PC-9 (cell line): ENCODE measurements around the gene PPP2R2C. TPM values are rescaled to one million over a fixed set of nuclear protein-coding genes. Genes with fewer than 3 reads are reported as not detected.

ENCODE experiments used
- BruUV-seq: library from RNA; stranded (reverse); fragments of 400-500 nt; replicated peaks from 2 replicates; lab custom pipeline; 2021; lab: Mats Ljungman, UMichigan
- CTCF ChIA-PET: fragments of 300-600 bp; sonication (Branson Sonifier 250); formaldehyde crosslinking; loops from one replicate; lab custom pipeline; 2022; ENCODE audit warnings: antibody characterized with exemption; lab: Charles Lee
- POLR2A ChIA-PET: fragments of 300-600 bp; sonication (Branson Sonifier 250); formaldehyde crosslinking; loops from one replicate; lab custom pipeline; 2022; ENCODE audit warnings: antibody characterized with exemption; ENCODE audit not compliant: unreplicated experiment; lab: Charles Lee
- DNase-seq, 2 experiments: peaks; one replicate each; pipeline versions ENCODE4 v3.0.0 to v3.0.0-alpha.2; 2015 to 2022; ENCODE audit warnings: mixed read lengths in 1 of 2
- H2AFZ ChIP-seq: fragments of 200-600 bp; sonication (generic); 2 replicates; pipeline ENCODE4 v1.8.1; 2017; ENCODE audit warnings: antibody characterized with exemption
- H3F3A ChIP-seq: fragments of 200-600 bp; sonication (generic); 2 replicates; pipeline ENCODE4 v1.8.1; 2017; ENCODE audit warnings: antibody characterized with exemption, mild to moderate bottlenecking, low read depth; ENCODE audit not compliant: insufficient read depth
- H3K27ac ChIP-seq: fragments of 200-600 bp; sonication (generic); 2 replicates; pipeline ENCODE4 v1.6.1; 2016; ENCODE audit warnings: mixed run types
- H3K27me3 ChIP-seq: fragments of 200-600 bp; sonication (generic); 2 replicates; pipeline ENCODE4 v1.6.1; 2016; ENCODE audit warnings: low read depth, mixed run types; ENCODE audit not compliant: insufficient read depth
- H3K36me3 ChIP-seq: fragments of 200-600 bp; sonication (generic); 2 replicates; pipeline ENCODE4 v1.6.1; 2016; ENCODE audit warnings: low read depth, mixed run types
- H3K4me1 ChIP-seq: fragments of 200-600 bp; sonication (generic); replicated peaks from 2 replicates; pipeline ENCODE4 v1.6.1; 2016; ENCODE audit warnings: mixed run types; ENCODE audit not compliant: insufficient read depth
- H3K4me2 ChIP-seq: fragments of 200-600 bp; sonication (generic); 2 replicates; pipeline ENCODE4 v1.6.1; 2017; ENCODE audit warnings: mixed run types
- H3K4me3 ChIP-seq: fragments of 200-600 bp; sonication (generic); 2 replicates; pipeline ENCODE4 v1.6.1; 2016; ENCODE audit warnings: mixed run types
- H3K79me2 ChIP-seq: fragments of 200-600 bp; sonication (generic); 2 replicates; pipeline ENCODE4 v1.6.1; 2017; ENCODE audit warnings: low read depth, mixed run types
- H3K9me2 ChIP-seq: fragments of 200-600 bp; sonication (generic); 2 replicates; pipeline ENCODE4 v1.8.1; 2017; ENCODE audit warnings: mild to moderate bottlenecking; ENCODE audit not compliant: insufficient read depth
- H3K9me3 ChIP-seq: fragments of 200-600 bp; sonication (generic); 2 replicates; pipeline ENCODE4 v1.8.1; 2016; ENCODE audit warnings: low read depth; ENCODE audit not compliant: insufficient read depth
- H4K20me1 ChIP-seq: fragments of 200-600 bp; sonication (generic); 2 replicates; pipeline ENCODE4 v1.8.1; 2017; ENCODE audit not compliant: insufficient read depth
- EZH2 ChIP-seq: fragments of 200-600 bp; sonication (generic); IDR thresholded peaks from 2 replicates; pipeline ENCODE4 v1.8.0; 2017; ENCODE audit warnings: antibody characterized with exemption, low read depth
- intact Hi-C: fragments of 100-400 bp; cut with micrococcal nuclease; formaldehyde crosslinking; loops from one replicate; pipeline ENCODE4 v1.10.0; 2022; ENCODE audit not compliant: unreplicated experiment
- total RNA-seq: library from RNA; stranded (reverse); gene quantifications from 2 replicates; pipeline ENCODE4 v1.2.3, GENCODE V29; 2021
- TF ChIP-seq, protein P1 (sequence below): fragments of 200-600 bp; sonication (generic); conservative IDR thresholded peaks from 2 replicates; pipeline ENCODE4 v1.6.1; 2017; ENCODE audit warnings: mixed run types, antibody characterized with exemption, mild to moderate bottlenecking, moderate library complexity

Gene PPP2R2C
- total RNA-seq, 1 experiment from 2014 or later = 40.9 TPM

DNA sequence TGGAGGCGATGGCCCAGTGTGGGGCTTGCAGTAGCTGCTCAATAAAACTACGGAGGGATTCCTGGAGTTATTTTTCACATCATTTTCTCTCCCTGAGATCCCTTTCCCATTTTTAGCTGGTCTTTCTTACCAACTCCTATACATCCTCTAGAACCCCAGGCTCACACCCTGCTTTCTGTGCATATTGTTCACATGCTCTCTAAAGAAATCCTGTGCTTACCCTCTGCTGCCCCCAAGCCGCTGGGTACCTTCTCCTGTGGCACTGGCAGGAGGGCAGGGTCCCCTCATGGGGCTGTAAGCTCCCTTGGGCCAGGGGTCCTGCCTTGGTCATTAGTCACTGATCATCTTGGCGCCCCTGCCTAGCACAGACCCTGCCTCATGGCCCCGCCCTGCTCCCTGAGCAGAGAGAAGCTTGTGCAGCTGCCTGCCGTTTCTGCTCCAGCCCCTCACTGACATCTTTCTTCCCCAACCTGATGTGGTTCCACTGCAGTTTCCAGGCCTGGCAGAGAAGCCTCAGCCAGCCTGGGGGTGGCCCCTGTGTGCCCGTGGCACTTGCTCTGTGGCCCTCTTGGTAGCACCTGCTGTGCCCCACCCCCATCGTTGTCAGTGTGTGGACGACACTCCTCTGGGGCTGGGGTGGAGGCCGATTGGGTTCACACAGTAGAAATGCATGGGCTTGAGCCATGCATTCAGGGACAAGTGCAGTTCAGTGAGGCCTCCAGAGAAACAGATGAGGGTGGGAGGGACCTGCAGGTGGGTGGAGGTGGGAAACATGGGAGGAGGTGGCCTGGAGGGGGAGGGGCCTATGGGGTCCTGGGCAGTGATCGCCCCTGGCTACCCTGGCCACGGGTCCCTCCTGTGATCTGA lies 133.2 kb downstream of the PPP2R2C start:
- Histone ChIP-seq H3K27ac (no peak overlapping the region), H2AFZ (no peak overlapping the region), H3K79me2 (no peaks in the 10 kb centered on the region), H3K4me3 (no peak overlapping the region), H3K36me3 (no peaks in the 10 kb centered on the region), H3K27me3 (no peaks in the 10 kb centered on the region), H3K9me3 (no peaks in the 10 kb centered on the region), H3K4me1 (peaks cover 8% of the 10 kb centered on the region), H3K4me2 (no peak overlapping the region), H3F3A (peaks cover 8% of the 10 kb centered on the region), H3K9me2 (no peaks in the 10 kb centered on the region), H4K20me1 (no peaks in the 10 kb centered on the region)
- no peak for DNase-seq
- POLR2A ChIA-PET = no interaction called here
- CTCF ChIA-PET = no interaction called here
- TF ChIP-seq, protein P1, sequence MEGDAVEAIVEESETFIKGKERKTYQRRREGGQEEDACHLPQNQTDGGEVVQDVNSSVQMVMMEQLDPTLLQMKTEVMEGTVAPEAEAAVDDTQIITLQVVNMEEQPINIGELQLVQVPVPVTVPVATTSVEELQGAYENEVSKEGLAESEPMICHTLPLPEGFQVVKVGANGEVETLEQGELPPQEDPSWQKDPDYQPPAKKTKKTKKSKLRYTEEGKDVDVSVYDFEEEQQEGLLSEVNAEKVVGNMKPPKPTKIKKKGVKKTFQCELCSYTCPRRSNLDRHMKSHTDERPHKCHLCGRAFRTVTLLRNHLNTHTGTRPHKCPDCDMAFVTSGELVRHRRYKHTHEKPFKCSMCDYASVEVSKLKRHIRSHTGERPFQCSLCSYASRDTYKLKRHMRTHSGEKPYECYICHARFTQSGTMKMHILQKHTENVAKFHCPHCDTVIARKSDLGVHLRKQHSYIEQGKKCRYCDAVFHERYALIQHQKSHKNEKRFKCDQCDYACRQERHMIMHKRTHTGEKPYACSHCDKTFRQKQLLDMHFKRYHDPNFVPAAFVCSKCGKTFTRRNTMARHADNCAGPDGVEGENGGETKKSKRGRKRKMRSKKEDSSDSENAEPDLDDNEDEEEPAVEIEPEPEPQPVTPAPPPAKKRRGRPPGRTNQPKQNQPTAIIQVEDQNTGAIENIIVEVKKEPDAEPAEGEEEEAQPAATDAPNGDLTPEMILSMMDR = no peak
- no peak for TF ChIP-seq EZH2
- intact Hi-C loops = no loop called here
- BruUV-seq = no TSS peak

DNA sequence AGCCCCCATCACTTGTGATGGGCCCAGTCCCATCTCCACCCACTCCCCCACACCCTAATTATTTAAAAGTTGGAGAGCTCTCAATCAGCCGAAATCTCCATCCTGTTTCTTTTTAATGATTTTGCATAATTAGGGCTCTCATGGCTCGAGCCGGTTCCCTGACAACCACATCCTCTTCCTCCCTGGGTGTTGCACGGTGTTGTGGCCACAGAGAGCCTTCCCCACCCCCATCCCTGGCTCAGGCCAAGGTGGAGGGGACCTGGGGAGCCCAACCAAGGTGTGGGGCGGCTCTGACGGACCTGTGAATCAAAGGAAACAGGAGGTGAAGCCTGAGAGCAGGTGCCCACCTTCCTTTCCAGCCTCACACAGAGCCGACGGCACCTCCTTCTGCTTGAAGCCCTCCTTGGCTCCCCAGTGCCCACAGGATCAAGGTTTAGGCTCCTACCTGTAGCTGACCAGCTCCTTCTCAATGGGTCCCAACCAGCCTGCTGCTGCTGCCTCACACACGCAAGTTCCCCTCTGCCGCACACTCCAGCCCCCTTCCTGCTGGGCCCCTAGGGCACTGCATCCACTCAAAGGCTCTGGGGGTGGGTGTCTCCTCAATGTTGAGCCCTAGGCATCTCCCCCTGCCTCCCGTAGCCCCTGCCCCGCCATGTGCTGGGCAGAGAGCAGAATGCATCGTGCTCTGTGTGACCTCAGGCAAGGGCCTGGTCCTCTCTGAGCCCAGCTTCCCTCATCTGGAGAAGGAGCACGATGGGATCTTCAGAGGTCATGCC lies 134.1 kb downstream of the PPP2R2C start:
- Histone ChIP-seq H4K20me1 (no peaks in the 10 kb centered on the region), H3K9me3 (no peaks in the 10 kb centered on the region), H3K79me2 (no peaks in the 10 kb centered on the region), H3K27me3 (no peaks in the 10 kb centered on the region), H3K4me2 (no peak overlapping the region), H2AFZ (no peak overlapping the region), H3K4me3 (no peak overlapping the region), H3K4me1 (peaks cover 2% of the 10 kb centered on the region), H3K36me3 (no peaks in the 10 kb centered on the region), H3K27ac (no peak overlapping the region), H3F3A (peaks cover 1% of the 10 kb centered on the region), H3K9me2 (no peaks in the 10 kb centered on the region)
- no peak for DNase-seq
- TF ChIP-seq EZH2 = no peak
- TF ChIP-seq, protein P1 = no peak
- ChIA-PET CTCF (no interaction called here), POLR2A (no interaction called here)
- intact Hi-C loops = no loop called here
- BruUV-seq = no TSS peak

DNA sequence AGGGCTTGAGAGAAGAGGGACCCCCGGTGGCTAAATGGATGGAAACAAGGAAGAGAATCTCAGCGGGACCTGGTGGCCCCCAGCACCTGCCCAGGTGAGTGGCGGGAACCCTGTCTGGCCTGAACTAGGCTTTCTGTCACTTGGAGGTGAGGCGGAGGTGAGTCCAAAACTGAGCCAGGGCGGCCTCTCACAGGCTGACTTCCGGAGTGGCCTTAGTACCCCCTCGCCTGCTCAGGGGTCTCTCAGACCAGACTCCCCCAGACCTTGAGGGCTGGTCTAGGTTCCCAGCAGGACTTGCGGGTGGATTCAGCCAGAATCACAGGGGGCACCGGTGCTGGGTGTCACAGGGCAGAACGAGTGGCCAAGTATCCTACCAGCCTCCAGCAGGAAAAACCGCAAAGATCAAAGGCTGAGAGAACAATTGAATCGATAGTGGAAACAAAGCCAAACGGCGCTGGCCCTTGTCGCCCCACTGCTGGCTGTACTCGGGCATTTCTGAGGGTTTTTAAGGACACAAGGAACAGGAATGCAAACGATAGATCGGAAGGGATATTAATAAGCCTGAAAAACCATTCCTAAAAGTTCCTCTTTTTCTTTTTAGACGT lies 135.0 kb downstream of the PPP2R2C start:
- POLR2A ChIA-PET = no interaction called here
- H3K4me2 ChIP-seq = no peak overlapping the region
- H3F3A ChIP-seq = no peaks in the 10 kb centered on the region
- no peaks in the 10 kb centered on the region for H4K20me1 ChIP-seq
- H3K79me2 ChIP-seq = no peaks in the 10 kb centered on the region
- H3K27me3 ChIP-seq = no peaks in the 10 kb centered on the region
- intact Hi-C loops = no loop called here
- no peaks in the 10 kb centered on the region for H3K4me1 ChIP-seq
- TF ChIP-seq EZH2 = no peak
- TF ChIP-seq, protein P1 = no peak
- no peak for DNase-seq
- H3K9me2 ChIP-seq = no peaks in the 10 kb centered on the region
- no peak overlapping the region for H3K27ac ChIP-seq
- CTCF ChIA-PET = no interaction called here
- no peaks in the 10 kb centered on the region for H3K9me3 ChIP-seq
- H3K36me3 ChIP-seq = no peaks in the 10 kb centered on the region
- no peak overlapping the region for H3K4me3 ChIP-seq
- no TSS peak for BruUV-seq
- H2AFZ ChIP-seq = no peak overlapping the region
